SH-SY5Y (cell line): ENCODE results near the gene FAM3B.

Source experiments
- GATA2 ChIP-seq: IDR thresholded peaks from 2 replicates; pipeline ENCODE4 v1.6.1; 2011; ENCODE audit warnings: mild to moderate bottlenecking, low read depth, low read length
- GATA3 ChIP-seq: IDR thresholded peaks from 2 replicates; pipeline ENCODE4 v1.6.1; 2011; ENCODE audit warnings: low read depth, mild to moderate bottlenecking, low read length, moderate library complexity

GRCh38 chr21:41387824-41388223 lies 71.2 kb downstream of the FAM3B start:
- TF ChIP-seq GATA2 (no peak), GATA3 (no peak)
